Endothelial cell of hepatic sinusoid (primary cell): ENCODE data around the gene KIF5B.
"Not testable (repeated sequence)": the region's sequence is repeated elsewhere in the genome, so short reads cannot be mapped to it uniquely, and the experiment has no call there.

Source experiments
- in situ Hi-C: cut with HindIII; loops from 2 replicates; pipeline ENCODE4 v1.10.0; 2017; ENCODE audit warnings: low sequenced_read_pairs

Gene KIF5B

DNA sequence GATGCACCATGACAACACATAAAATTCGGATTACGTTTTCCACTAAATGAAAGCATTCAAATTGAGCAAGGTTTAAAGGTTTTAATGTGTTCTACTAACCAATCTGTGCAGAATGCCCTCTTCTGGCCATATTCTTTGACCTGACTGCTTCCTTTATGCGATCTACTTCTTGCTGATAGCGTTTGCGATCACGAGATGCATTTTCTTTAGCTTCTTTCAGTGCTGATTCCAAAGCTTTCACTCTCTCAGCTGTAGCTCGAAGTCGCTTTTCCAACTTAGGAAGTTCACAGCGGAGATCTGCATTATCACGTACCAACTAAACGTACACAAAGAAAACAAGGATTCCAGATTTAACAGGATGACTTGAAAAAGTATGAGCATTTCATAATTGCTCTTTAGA is 39.2 kb downstream of the KIF5B start:
- in situ Hi-C loops: no loop called here

DNA sequence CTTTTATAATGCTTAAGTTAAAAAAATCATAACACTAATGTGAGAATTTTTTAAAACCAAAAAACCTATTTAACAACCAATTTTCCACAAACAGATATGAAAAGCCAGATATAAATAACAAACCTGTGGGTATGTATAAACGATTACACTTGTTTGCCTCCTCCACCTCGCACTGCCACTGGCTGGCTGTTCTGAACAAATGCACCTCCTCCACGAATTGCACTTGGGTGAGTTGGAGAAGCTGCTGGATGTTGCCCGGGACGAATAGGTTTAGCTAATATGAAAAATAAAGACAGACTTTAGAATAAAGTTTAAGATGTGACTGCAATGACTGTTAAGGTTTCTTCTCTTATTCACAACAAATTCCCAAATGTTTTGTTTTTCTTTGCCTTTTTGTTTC is 40.8 kb downstream of the KIF5B start:
- in situ Hi-C loops: no loop called here

DNA sequence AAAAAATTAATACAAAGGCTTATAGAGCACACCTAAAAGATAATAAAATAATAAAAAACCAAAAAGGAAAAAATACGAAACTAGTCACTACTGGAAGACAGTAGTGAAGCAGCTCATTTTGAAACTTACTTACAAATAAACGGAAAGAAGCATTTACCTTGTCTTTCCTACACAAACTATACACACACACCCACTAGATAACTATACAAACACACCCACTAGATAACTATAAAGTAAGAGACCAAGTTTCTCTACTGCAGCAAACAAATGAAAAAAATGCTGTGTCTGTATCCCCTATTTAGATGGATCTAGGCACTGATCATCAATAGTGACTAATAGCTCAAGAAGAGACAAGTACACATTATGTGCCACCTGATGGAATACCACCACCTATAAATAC is 49.2 kb downstream of the KIF5B start:
- in situ Hi-C loops: no loop called here

DNA sequence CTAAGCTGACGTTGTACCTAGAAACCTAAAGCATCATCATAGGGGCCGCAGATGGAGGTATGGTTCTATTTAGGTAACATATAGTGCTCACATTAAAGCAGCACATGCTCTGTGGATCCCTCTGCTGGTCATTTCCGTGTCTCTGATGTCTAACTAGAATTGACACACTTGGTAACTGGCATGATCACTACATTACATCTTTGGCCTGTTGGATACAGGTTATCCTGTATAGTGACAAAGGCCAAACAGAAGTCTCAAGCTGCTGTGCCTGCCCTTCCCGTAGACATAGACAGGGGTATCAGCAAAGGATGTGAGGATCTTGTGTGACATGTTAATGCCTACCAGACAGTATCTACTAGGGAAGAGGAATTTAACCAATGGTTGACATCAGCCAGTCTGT is 51.2 kb downstream of the KIF5B start:
- in situ Hi-C loops: no loop called here

DNA sequence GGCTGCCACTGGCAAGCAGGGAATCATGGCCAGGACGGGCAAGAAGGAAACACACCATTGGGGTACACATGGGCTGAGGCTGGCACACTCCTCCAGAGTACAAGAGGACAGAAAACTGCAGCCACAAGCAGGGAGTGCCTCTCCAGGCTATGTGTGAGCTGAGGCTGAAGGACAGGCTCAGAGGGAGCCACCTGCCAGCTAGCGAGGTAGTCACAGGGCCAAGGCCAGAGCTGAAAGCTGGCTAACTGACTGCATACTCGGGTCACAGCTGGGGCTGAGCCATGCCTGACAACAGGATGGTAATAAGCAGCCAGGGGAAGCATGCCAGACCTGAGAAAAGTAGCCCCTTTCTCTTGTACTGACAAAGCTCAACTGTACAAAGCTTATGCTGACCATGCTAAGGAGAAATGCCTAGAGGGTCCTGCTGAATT is 52.0 kb downstream of the KIF5B start:
- in situ Hi-C loops: no loop called here

DNA sequence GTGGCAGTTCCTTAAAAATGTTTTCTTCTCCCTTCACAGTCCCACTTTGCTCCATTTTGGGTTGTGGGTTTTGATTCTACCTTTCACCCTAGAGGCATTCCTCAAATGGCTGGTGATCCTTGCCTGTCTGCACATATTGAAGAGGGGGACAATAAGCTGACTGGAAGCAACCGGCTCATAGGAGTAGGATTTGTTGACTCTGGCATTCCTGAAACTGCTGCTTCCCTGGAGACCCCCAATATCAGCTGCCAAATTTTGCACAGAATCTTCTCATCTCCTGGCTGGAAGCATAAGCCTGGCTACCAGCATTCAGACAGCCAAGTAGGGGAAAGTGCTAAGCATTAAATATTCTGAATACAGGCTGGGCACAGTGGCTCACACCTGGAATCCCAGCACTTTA is 53.7 kb downstream of the KIF5B start:
- in situ Hi-C loops: no loop called here

DNA sequence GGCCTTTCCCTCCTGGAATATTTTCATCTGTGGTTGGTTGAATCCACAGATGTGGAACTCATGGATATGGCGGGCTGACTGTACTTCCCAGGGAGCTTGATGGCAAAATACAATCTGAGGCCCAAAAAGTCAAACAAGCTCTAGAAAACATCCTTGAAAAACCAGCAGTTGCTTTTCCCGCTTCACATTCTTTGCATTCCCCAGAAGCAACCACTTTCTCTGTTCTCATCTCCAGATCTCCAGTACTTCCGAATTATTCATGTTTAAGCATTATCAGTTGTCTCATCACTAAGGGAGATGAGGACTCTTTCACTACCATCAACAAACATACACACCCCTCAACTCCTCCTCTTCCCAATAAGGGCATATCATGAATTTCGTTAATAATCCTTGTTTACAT is 55.3 kb downstream of the KIF5B start:
- in situ Hi-C loops: no loop called here

DNA sequence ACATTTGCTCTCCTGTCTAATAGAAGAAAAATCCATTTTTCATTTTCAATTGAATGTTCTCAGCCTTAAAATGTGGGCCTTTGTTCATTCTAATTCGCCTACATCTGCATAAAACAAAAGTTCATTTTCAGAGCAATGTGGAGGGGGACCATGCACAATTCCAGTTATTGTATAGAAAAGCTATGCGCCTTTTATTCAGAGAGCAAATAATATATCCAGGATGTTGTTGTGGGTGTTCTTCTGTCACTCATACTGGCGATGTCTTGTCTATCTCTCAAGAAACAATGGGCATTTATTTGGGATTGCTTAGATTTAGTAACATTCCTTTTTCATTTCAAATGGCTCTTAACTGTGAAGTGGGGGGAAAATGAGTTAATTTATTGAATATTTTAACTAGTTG is 56.4 kb downstream of the KIF5B start:
- in situ Hi-C loops: loop anchor here (5.0 kb wide), 1 partner anchor 48 kb away; no protein-coding TSS in a partner anchor

DNA sequence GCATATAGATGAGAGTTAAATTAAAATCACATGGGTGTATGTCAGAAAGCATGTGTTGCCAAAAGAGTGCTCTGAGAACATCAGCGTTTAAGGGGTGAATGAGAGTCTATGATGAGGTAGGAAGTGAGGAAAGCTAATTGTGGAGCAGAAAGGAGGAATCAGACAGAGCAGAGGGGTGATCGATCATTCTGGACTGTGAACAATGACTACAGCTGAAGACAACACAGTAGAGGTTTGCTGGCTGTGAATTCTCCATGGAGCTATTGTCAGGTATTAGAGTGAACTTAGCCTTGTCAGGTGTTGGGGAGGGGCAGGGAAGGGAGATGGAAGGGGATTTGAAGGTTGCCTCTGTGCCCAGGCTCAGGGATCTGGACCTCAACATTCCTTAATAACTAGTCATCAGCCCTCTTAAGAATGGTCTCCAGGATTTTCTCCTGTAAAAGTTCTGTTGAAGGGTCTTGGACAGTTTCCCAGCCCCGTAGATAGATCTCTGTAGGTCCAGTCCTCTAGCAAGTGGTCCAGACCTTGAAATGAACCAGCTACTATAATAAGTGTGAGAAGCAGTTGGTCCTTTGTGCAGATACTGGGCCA is 57.1 kb downstream of the KIF5B start:
- in situ Hi-C loops: loop anchor here (5.0 kb wide), 1 partner anchor 47 kb away; no protein-coding TSS in a partner anchor

DNA sequence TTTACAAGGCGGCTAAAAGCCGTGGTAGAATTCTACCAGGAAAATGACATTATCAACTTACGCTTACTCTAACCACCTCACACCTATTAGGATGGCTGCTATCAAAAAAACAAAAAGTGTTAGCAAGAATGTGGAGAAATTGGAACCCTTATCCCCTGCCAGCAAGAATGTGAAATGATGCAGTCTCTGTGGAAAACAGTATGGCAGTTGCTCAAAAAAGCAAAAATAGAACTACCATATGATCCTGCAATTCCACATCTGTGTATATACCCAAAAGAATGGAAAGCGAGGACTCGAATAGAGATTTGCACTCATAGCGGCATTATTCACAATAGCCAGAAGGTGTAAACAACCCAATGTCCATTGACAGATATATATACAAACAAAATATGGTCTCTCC is 61.3 kb downstream of the KIF5B start:
- in situ Hi-C loops: loop anchor here (5.0 kb wide), 1 partner anchor 43 kb away; no protein-coding TSS in a partner anchor

DNA sequence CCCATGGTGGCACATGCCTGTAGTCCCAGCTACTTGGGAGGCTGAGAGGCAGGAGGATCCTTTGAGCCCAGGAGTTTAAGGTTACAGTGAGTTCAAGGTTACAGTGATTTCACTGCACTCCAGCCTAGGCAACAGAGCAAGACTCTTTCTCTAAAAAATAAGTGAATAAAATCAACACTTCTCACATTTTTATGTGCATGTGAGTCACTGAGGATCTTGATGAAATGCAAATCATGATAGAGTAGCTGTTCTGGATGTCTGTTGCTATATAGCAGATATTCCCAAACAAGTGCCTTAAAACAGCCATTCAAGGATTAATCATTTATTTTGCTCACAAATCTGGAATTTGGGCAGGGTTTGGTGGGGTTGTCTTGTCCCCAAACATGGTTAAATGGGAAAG is 65.3 kb downstream of the KIF5B start:
- in situ Hi-C loops: no loop called here

DNA sequence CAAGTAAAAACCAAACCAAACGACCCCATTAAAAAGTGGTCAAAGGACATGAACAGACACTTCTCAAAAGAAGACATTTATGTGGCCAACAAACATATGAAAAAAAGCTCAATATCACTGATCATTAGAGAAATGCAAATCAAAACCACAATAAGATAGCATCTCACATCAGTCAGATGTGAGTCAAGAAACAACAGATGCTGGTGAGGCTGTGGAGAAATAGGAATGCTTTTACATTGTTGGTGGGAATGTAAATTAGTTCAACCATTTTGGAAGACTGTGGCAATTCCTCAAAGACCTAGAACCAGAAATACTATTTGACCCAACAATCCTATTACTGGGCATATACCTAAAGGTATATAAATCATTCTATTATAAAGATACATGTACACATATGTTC is 68.4 kb downstream of the KIF5B start:
- in situ Hi-C loops: not testable (repeated sequence)

DNA sequence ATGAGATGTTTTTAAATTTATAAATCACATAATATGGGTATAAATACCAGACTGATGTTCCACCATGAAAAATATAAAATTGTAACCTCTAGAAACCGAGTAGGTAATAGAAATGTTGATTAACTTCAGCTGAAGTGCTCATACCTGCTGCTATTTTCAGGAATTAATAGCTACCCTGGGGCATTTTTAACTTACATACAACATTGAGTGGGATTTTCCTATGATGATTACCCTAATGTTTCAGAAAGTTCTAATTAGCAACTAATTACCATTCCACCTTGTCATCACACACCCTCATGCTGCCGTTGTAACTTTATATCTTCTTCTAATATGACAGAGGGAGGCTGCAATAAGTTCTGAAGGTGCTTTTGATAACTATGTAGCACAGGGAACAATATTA is 74.1 kb downstream of the KIF5B start:
- in situ Hi-C loops: no loop called here

DNA sequence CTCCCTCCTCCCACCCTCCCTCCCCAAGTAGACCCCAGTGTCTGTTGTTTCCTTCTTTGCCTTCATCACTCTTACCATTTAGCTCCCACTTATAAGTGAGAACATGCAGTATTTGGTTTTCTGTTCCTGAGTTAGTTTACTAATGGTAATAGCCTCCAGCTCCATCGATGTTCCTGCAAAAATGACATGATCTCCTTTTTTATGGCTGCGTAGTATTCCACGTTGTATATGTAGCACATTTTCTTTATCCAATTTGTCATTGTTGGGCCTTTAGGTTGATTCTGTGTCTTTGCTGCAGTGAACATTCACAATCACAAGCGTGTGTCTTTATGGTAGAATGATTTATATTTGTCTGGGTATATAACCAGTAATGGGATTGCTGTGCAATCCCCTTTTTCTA is 75.8 kb downstream of the KIF5B start:
- in situ Hi-C loops: no loop called here

DNA sequence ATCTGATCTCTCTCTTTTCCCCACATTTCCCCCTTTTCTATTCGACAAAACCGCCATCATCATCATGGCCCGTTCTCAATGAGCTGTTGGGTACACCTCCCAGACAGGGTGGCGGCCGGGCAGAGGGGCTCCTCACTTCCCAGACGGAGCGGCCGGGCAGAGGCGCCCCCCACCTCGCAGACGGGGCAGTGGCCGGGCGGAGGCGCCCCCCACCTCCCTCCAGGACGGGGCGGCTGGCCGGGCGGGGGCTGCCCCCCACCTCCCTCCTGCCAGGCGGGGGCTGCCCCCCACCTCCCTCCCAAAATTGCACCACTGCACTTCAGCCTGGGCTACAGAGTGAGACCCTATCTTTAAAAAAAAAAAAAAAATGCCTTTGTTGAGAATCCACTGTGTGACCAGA is 77.2 kb downstream of the KIF5B start:
- in situ Hi-C loops: not testable (repeated sequence)

DNA sequence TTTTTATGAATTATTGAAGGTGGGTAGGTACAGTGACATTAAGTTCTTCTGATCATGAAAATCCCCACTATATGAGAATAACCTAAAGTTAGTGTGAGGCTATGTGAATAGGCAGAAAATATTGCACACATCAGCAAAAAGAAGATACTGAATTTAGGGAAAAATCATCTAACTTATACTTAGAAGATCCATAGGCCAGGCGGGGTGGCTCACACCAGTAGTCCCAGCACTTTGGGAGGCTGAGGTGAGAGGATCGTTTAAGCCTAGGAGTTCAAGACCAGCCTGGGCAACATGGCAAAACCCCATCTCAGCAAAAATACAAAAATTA is 78.1 kb downstream of the KIF5B start:
- in situ Hi-C loops: no loop called here

DNA sequence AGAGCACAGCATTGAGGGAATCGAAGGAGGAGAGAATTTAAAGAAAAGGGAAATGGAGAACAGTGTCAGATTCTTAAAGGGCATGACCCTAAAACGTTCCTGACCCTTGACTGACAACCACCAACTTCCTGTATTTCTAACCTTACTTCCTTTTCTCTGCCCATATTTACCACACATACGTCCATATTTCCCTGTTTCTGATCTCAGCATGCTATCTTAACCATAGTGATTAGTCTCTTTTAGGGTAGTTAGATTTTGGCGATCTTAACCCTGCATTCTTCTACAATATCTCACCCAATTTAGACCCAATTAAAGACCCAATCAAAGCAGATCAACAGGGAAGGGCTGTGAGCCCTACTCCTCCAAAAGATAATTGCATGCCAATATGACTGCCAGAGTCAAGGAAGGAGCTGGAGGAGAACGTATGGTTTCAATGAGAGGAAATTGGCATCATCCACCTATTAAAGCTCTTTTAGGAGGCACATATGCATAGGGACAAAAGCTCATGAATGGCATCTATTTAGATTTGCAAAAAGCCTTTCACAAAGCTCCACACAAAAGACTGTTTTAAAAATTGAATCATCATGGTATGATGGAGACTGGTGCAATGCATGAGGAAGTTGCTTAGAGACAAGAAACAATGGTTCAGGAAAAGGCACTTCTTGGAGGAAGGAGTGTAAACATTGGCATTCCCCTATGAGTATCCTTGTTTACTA is 78.6 kb downstream of the KIF5B start:
- in situ Hi-C loops: no loop called here

DNA sequence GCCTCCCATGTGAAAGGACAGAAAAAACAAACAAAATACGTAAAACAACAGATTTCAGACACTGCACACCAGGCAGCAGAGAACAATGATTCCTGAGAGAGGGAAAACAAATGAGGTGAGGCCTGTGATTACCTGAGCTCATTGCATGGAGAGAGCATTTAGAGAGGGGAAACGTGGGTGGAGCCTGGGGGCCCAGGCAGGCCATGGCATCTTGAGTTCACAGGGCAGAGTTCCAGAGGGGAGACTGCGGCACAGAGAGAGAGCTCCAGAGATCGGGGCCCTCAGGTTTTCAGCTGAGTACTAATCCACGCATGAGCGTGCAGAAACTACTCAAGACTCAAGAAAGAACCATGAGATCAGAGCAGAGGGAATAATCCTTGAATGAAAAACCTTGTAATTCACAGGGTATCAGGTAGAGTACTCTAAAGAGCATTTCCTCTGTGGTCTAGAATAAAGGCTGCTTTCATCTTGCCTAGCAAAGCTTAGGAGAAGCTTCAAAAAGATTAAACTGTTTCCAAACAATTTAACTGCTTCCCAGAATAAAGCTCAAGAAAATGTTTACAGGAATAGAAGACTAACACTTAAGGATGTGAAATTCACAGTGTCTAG is 81.0 kb downstream of the KIF5B start:
- in situ Hi-C loops: no loop called here

DNA sequence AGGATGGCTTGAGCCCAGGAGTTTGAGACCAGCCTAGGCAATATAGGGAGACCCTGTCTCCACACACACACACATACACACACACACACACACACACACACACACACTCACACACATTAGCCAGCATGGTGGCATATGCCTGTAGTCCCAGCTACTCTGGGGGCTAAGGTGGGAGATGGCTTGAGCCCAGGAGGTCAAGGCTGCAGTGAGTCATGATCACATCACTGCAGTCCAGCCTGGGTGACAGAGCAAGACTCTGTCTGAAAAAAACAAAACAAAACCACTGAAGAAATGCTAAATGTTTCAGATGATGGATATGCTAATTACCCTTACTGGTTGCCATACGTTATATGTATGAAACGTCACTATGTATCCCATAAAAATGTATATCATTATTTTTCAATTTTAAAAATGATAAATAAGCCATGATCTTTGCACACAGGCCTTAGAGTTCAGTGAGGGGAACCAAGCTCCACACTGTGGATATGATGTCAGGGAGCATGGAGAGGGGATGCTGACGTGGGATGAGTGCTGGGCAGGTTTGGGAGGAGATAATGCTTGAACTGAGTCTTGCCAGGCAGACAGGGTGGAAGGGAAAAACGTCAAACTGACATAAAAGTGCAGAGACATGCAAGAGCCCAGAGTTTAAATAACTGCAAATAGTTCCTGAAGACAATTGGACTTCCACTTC is 81.6 kb downstream of the KIF5B start:
- in situ Hi-C loops: no loop called here

DNA sequence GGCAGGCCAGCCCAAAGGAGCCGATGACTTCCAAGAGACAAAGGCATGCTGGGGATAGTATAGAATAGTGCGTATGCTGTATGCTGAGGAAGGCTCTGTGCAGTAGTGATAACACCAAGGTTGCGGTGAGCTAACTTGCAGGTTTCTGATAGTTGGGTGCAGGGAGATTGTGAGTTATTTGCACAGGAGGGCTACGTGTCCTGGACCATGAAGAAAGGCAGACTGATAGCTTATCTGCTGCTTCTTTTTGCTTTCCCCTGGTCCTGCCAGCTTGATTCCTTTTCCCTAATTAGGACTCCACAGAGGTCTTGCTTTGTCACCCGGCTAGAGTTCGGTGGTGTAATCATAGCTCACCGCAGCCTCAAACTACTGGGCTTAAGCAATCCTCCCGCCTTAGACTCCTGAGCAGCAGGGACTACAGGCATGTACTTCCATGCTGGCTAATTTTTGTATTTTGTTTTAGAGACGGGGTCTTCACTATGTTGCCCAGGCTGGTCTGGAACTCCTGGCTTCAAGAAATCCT is 83.6 kb downstream of the KIF5B start:
- in situ Hi-C loops: no loop called here

DNA sequence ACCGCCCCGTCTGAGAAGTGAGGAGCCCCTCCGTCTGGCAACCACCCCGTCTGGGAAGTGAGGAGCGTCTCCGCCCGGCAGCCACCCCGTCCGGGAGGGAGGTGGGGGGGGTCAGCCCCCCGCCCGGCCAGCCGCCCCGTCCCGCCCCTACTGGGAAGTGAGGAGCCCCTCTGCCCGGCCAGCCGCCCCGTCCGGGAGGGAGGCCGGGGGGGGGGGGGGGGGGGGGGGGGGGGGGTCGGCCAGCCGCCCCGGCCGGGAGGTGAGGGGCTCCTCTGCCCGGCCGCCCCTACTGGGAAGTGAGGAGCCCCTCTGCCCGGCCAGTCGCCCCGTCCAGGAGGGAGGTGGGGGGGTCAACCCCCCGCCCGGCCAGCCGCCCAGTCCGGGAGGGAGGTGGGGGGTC is 86.4 kb downstream of the KIF5B start:
- in situ Hi-C loops: not testable (repeated sequence)

DNA sequence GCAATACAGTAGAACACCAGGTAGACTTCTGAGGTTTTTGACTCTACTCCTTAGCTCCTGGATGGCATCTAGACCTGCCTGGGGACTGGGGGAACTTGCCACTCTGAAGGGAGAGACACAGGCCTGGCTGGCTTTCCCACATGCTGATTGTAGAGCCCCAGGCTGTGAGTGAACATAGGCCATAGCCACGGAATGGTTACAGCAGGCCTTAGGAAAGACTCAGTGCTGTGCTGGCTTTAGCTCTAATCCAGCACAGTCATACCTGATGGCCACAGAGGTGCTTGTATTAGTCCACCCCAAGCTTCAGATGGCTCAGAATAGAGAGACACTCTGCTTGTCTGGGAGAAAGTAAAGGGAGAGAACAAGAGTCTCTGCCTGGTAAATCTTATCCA is 92.6 kb downstream of the KIF5B start:
- in situ Hi-C loops: no loop called here
